PC-3 (cell line): ENCODE measurements around the gene OR6C2. TPM values are rescaled to one million over a fixed set of nuclear protein-coding genes. Genes with fewer than 3 reads are reported as not detected.
"Not testable (repeated sequence)": the region's sequence is repeated elsewhere in the genome, so short reads cannot be mapped to it uniquely, and the experiment has no call there.

Experiments
- ATAC-seq: fragments of 200-7000 bp; cut with Tn5 transposase; 2 replicates; pipeline ENCODE4 v1.9.1; 2020; ENCODE audit warnings: mild to moderate bottlenecking, moderate library complexity
- BruUV-seq: library from RNA; stranded (reverse); fragments of 400-500 nt; replicated peaks from 2 replicates; lab custom pipeline; 2021; lab: Mats Ljungman, UMichigan
- CTCF ChIA-PET: fragments of 300-600 bp; sonication (Branson Sonifier 250); formaldehyde crosslinking; loops from one replicate; lab custom pipeline; 2022; ENCODE audit warnings: antibody characterized with exemption; lab: Charles Lee
- POLR2A ChIA-PET: fragments of 300-600 bp; sonication (Branson Sonifier 250); formaldehyde crosslinking; loops from one replicate; lab custom pipeline; 2022; ENCODE audit warnings: antibody characterized with exemption; ENCODE audit not compliant: unreplicated experiment; lab: Charles Lee
- DNase-seq: peaks from one replicate; pipeline ENCODE4 v3.0.0-alpha.2; 2015
- H2AFZ ChIP-seq: fragments of 300-600 bp; sonication (generic); 2 replicates; pipeline ENCODE4 v1.6.0; 2016; ENCODE audit warnings: antibody characterized with exemption, low read length
- H3F3A ChIP-seq: fragments of 300-600 bp; sonication (generic); one replicate; pipeline ENCODE4 v1.6.0; 2017; ENCODE audit warnings: antibody characterized with exemption, low read length, control low read depth, mild to moderate bottlenecking; ENCODE audit not compliant: unreplicated experiment
- H3K27ac ChIP-seq: fragments of 300-600 bp; sonication (generic); 2 replicates; pipeline ENCODE4 v1.5.1; 2016; ENCODE audit warnings: mild to moderate bottlenecking, low read length
- H3K27me3 ChIP-seq: fragments of 300-600 bp; sonication (generic); 2 replicates; pipeline ENCODE4 v1.6.1; 2016; ENCODE audit warnings: low read length, mixed read lengths
- H3K36me3 ChIP-seq: fragments of 300-600 bp; sonication (generic); 2 replicates; pipeline ENCODE4 v1.6.1; 2016; ENCODE audit warnings: low read depth, mixed run types, low read length, mixed read lengths
- H3K4me1 ChIP-seq: fragments of 300-600 bp; sonication (generic); 2 replicates; pipeline ENCODE4 v1.5.1; 2016; ENCODE audit warnings: low read length; ENCODE audit not compliant: insufficient read depth
- H3K4me2 ChIP-seq: fragments of 300-600 bp; sonication (generic); 2 replicates; pipeline ENCODE4 v1.6.0; 2016; ENCODE audit warnings: low read length
- H3K4me3 ChIP-seq: fragments of 300-600 bp; sonication (generic); 2 replicates; pipeline ENCODE4 v1.5.1; 2016; ENCODE audit warnings: mild to moderate bottlenecking, low read length, mixed read lengths
- H3K79me2 ChIP-seq: fragments of 300-600 bp; sonication (generic); 2 replicates; pipeline ENCODE4 v1.6.1; 2017; ENCODE audit warnings: low read length, mixed read lengths
- H3K9ac ChIP-seq: fragments of 300-600 bp; sonication (generic); 2 replicates; pipeline ENCODE4 v1.6.0; 2016; ENCODE audit warnings: mild to moderate bottlenecking, low read length
- H3K9me2 ChIP-seq: fragments of 300-600 bp; sonication (generic); replicated peaks from 2 replicates; pipeline ENCODE4 v1.6.1; 2016; ENCODE audit warnings: mixed run types, low read length, mixed read lengths
- H3K9me3 ChIP-seq: fragments of 300-600 bp; sonication (generic); 2 replicates; pipeline ENCODE4 v1.6.1; 2016; ENCODE audit warnings: low read length, mixed read lengths
- H4K20me1 ChIP-seq: fragments of 300-600 bp; sonication (generic); 2 replicates; pipeline ENCODE4 v1.6.1; 2016; ENCODE audit warnings: low read length, mixed read lengths
- CTCF ChIP-seq: fragments of 300-600 bp; sonication (generic); conservative IDR thresholded peaks from 2 replicates; pipeline ENCODE4 v1.5.1; 2017; ENCODE audit warnings: antibody characterized with exemption, low read depth, mild to moderate bottlenecking, low read length
- EZH2 ChIP-seq: fragments of 300-600 bp; sonication (generic); IDR thresholded peaks from one replicate; pipeline ENCODE4 v1.6.1; 2017; ENCODE audit warnings: antibody characterized with exemption, mild to moderate bottlenecking, low read length; ENCODE audit not compliant: unreplicated experiment
- EZH2phosphoT487 ChIP-seq: fragments of 300-600 bp; sonication (generic); IDR thresholded peaks from 2 replicates; pipeline ENCODE4 v1.6.1; 2018; ENCODE audit warnings: mild to moderate bottlenecking, antibody characterized with exemption, low read length, borderline replicate concordance
- intact Hi-C: fragments of 100-400 bp; cut with micrococcal nuclease; formaldehyde crosslinking; loops from 2 replicates; pipeline ENCODE4 v1.9.0; 2023
- total RNA-seq: library from RNA; depleted of rRNA; stranded (reverse); fragments of >200 nt; gene quantifications from 2 replicates; pipeline ENCODE4 v1.2.3, GENCODE V29; 2014

Gene OR6C2
- total RNA-seq, 1 experiment from 2014 or later, result not detected

GRCh38 chr12:55472264-55472663, 28.4 kb downstream of the OR6C2 start:
- no peaks in the 10 kb centered on the region for H4K20me1 ChIP-seq
- no peak for DNase-seq
- no TSS peak for BruUV-seq
- no peak overlapping the region for H3K4me2 ChIP-seq
- ChIA-PET CTCF (no interaction called here), POLR2A (no interaction called here)
- intact Hi-C loops, result no loop called here
- H3K27ac ChIP-seq, result no peak overlapping the region
- ATAC-seq, result no peak
- H3K27me3 ChIP-seq, result peaks cover 28% of the 10 kb centered on the region; the same call in 1 of the 2 replicates
- no peak overlapping the region for H3K9ac ChIP-seq
- no peaks in the 10 kb centered on the region for H3K9me2 ChIP-seq
- H3K4me1 ChIP-seq, result peaks cover 16% of the 10 kb centered on the region
- no peak overlapping the region for H3K4me3 ChIP-seq
- H2AFZ ChIP-seq, result no peak overlapping the region
- no peaks in the 10 kb centered on the region for H3F3A ChIP-seq
- no peaks in the 10 kb centered on the region for H3K79me2 ChIP-seq
- H3K9me3 ChIP-seq, result no peaks in the 10 kb centered on the region
- no peaks in the 10 kb centered on the region for H3K36me3 ChIP-seq
- TF ChIP-seq EZH2phosphoT487 (no peak), EZH2 (no peak), CTCF (no peak)

- H3K4me2 ChIP-seq, H3F3A ChIP-seq, H3K9me3 ChIP-seq, ATAC-seq, intact Hi-C loops, DNase-seq, BruUV-seq, CTCF ChIA-PET, H3K79me2 ChIP-seq, H3K36me3 ChIP-seq, H3K9ac ChIP-seq, H4K20me1 ChIP-seq, H3K9me2 ChIP-seq, H3K4me1 ChIP-seq, POLR2A ChIA-PET, H2AFZ ChIP-seq, H3K4me3 ChIP-seq, H3K27ac ChIP-seq: not testable (repeated sequence)
- H3K27me3 ChIP-seq, result peaks cover 25% of the 10 kb centered on the region; the same call in 1 of the 2 replicates
These were observed 35.3 kb downstream of the OR6C2 start for GRCh38 chr12:55479136-55479535.

DNA sequence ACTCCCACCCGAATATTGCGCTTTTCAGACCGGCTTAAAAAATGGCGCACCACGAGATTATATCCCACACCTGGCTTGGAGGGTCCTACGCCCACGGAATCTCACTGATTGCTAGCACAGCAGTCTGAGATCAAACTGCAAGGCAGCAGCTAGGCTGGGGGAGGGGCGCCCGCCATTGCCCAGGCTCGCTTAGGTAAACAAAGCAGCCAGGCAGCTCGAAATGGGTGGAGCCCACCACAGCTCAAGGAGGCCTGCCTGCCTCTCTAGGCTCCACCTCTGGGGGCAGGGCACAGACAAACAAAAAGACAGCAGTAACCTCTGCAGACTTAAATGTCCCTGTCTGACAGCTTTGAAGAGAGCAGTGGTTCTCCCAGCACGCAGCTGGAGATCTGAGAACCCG, 40.4 kb downstream of the OR6C2 start:
- intact Hi-C loops, H2AFZ ChIP-seq, H3K4me3 ChIP-seq, BruUV-seq, H4K20me1 ChIP-seq, H3K9me2 ChIP-seq, H3K4me1 ChIP-seq, H3K9ac ChIP-seq, H3F3A ChIP-seq, H3K36me3 ChIP-seq, H3K9me3 ChIP-seq, H3K79me2 ChIP-seq, H3K4me2 ChIP-seq, ATAC-seq, POLR2A ChIA-PET, CTCF ChIA-PET, H3K27ac ChIP-seq, DNase-seq: not testable (repeated sequence)
- peaks cover 17% of the 10 kb centered on the region; the same call in 1 of the 2 replicates for H3K27me3 ChIP-seq

GRCh38 chr12:55492078-55492477, 48.2 kb downstream of the OR6C2 start, which contains the start of gene OR6C68:
TSS of gene OR6C68 (plus strand) at chr12:55492378. CDS start at chr12:55492378, 0 bp downstream.
- POLR2A ChIA-PET, result no interaction called here
- TF ChIP-seq CTCF, result no peak
- Histone ChIP-seq H3K9ac (no peak within 1 kb of the TSS), H3K4me2 (no peak within 1 kb of the TSS), H3K79me2 (no peaks in the 10 kb centered on the region), H3K27ac (no peak within 1 kb of the TSS), H3K4me1 (no peaks in the 10 kb centered on the region), H3K9me3 (no peaks in the 10 kb centered on the region), H2AFZ (no peak within 1 kb of the TSS), H4K20me1 (no peaks in the 10 kb centered on the region), H3K9me2 (no peaks in the 10 kb centered on the region), H3K36me3 (no peaks in the 10 kb centered on the region), H3K27me3 (peaks cover 5% of the 10 kb centered on the region), H3K4me3 (no peak within 1 kb of the TSS), H3F3A (no peaks in the 10 kb centered on the region)
- CTCF ChIA-PET, result interaction anchor here (0.6 kb wide), 1 partner anchor 357 kb away, joined by 3 read pairs; no protein-coding TSS in a partner anchor
- ATAC-seq, result no peak
- no TSS peak for BruUV-seq
- intact Hi-C loops, result no loop called here
- no peak for DNase-seq
